GM10266 (cell line): Measurements from ENCODE around the gene DLGAP4.
"Not testable (repeated sequence)": the region's sequence is repeated elsewhere in the genome, so short reads cannot be mapped to it uniquely, and the experiment has no call there.

ENCODE experiments used
- DNase-seq: peaks from one replicate; pipeline ENCODE4 v3.0.0; 2012; ENCODE audit errors: extremely low spot score
- TF ChIP-seq, protein P1 (sequence below): IDR thresholded peaks from 2 replicates; pipeline ENCODE4 v1.5.1; 2012; ENCODE audit warnings: mild to moderate bottlenecking, low read depth; ENCODE audit not compliant: control insufficient read depth, insufficient read depth; ENCODE audit errors: missing control alignments

Gene DLGAP4

DNA sequence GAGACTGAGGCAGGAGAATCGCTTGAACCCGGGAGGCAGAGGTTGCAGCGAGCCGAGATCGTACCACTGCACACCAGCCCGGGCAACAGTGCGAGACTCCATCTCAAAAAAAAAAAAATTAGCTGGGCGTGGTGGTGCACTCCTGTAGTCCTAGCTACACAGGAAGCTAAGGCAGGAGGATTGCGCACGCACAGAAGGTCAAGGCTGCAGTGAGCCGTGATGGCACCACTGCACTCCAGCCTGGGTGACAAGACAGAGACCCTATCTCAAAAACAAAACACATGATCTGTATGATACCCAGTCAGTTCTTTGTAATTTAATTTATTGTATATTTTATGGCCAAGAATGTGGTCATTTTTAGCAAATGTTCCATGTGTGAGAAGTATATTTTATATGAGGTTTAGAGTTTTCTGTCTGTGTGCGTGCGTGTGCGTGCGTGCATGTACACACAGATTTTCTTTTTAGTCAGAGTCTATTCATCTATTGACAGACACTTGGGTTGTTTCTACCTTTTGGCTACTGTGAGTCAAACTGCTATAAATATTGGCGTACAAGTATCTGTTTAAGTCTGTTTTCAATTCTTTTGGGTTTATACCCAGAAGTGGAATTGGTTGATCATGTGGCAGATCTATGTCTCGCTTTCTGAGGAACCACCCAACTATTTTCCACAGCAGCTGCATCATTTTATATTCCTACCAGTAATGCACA, 213.0 kb downstream of the DLGAP4 start:
- DNase-seq = no peak
- TF ChIP-seq, protein P1, sequence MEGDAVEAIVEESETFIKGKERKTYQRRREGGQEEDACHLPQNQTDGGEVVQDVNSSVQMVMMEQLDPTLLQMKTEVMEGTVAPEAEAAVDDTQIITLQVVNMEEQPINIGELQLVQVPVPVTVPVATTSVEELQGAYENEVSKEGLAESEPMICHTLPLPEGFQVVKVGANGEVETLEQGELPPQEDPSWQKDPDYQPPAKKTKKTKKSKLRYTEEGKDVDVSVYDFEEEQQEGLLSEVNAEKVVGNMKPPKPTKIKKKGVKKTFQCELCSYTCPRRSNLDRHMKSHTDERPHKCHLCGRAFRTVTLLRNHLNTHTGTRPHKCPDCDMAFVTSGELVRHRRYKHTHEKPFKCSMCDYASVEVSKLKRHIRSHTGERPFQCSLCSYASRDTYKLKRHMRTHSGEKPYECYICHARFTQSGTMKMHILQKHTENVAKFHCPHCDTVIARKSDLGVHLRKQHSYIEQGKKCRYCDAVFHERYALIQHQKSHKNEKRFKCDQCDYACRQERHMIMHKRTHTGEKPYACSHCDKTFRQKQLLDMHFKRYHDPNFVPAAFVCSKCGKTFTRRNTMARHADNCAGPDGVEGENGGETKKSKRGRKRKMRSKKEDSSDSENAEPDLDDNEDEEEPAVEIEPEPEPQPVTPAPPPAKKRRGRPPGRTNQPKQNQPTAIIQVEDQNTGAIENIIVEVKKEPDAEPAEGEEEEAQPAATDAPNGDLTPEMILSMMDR = no peak

- TF ChIP-seq, protein P1 = no peak
- DNase-seq = no peak
Measured at GRCh38 chr20:36519944-36520343, 213.8 kb downstream of the DLGAP4 start.

DNA sequence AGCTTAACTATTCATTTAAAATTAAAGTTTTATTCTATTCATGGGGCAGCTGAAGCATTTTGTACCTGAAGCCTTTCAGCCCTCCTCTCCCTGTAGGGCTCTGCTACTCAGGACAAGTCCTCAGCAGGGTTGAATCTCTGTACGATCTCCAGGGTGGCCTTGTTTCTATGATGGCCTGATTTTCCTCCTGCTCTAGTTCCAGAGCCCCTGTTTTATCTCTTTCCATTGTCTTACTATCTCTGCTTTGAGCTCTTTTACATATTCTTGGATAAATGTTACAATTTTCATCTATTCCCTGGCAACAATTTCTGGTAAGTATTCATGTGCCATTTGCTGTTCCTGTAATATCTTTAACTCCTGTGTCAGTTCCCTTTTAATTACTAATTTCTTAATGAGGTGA, 215.4 kb downstream of the DLGAP4 start:
- peak; percentile 7 for DNase-seq
- TF ChIP-seq, protein P1 = no peak

DNA sequence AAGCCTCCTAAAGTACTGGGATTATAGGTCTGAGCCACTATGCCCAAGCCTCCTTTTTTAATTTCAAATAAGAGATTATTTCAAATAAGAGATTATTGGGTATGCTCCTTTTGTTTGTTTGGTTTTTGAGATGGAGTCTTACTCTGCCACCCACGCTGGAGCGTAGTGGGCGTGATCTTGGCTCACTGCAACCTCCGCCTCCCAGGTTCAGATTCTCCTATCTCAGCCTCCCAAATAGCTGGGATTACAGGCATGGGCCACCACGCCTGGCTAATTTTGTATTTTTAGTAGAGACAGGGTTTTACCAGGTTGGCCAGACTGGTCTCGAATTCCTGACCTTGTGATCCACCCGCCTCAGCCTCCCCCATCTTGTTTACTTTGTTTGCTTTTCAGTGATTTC, 216.3 kb downstream of the DLGAP4 start:
- not testable (repeated sequence) for DNase-seq

GRCh38 chr20:36523341-36523740, 217.2 kb downstream of the DLGAP4 start:
- TF ChIP-seq, protein P1 = no peak
- no peak for DNase-seq

- no peak for DNase-seq
- TF ChIP-seq, protein P1 = no peak
Measured at GRCh38 chr20:36525620-36526365, 219.7 kb downstream of the DLGAP4 start.

GRCh38 chr20:36526521-36527011, 220.4 kb downstream of the DLGAP4 start:
- no peak for DNase-seq
- TF ChIP-seq, protein P1 = no peak
